Endothelial cell of umbilical vein (primary cell): Measurements from ENCODE around the gene MATK.

ENCODE experiments used
- EZH2 ChIP-seq: IDR thresholded peaks from 2 replicates; pipeline ENCODE4 v1.6.1; 2012; ENCODE audit warnings: borderline replicate concordance, low read depth, mild to moderate bottlenecking, moderate library complexity, low read length, inconsistent platforms; ENCODE audit not compliant: severe bottlenecking
- GATA2 ChIP-seq: IDR thresholded peaks from 2 replicates; pipeline ENCODE4 v1.7.0; 2011; ENCODE audit warnings: low read depth, mild to moderate bottlenecking, moderate library complexity, mixed read lengths, low read length; ENCODE audit not compliant: insufficient read length, insufficient read depth
- POLR2A ChIP-seq: IDR thresholded peaks from 2 replicates; pipeline ENCODE4 v1.6.1; 2012; ENCODE audit warnings: low read depth, mild to moderate bottlenecking, control low read depth, low read length
- POLR2AphosphoS5 ChIP-seq: IDR thresholded peaks from 2 replicates; pipeline ENCODE4 v1.6.1; 2012; ENCODE audit warnings: low read depth, mild to moderate bottlenecking, control low read depth, low read length, moderate library complexity; ENCODE audit not compliant: insufficient read depth
- TF ChIP-seq, protein P1 (sequence below), 2 donors: IDR thresholded peaks; 1 replicate in 1 of 2; 2 replicates in 1 of 2; pipeline ENCODE4 v1.5.1; 2011; ENCODE audit warnings: low read length in 2 of 2, mild to moderate bottlenecking in 2 of 2, moderate library complexity in 2 of 2, control low read depth in 1 of 2, inconsistent platforms in 1 of 2, low read depth in 1 of 2; ENCODE audit not compliant: insufficient read depth in 1 of 2; ENCODE audit errors: extremely low read depth in 1 of 2
- TF ChIP-seq, protein P2 (sequence below): IDR thresholded peaks from 2 replicates; pipeline ENCODE4 v1.6.1; 2011; ENCODE audit not compliant: insufficient read depth, insufficient read length

DNA sequence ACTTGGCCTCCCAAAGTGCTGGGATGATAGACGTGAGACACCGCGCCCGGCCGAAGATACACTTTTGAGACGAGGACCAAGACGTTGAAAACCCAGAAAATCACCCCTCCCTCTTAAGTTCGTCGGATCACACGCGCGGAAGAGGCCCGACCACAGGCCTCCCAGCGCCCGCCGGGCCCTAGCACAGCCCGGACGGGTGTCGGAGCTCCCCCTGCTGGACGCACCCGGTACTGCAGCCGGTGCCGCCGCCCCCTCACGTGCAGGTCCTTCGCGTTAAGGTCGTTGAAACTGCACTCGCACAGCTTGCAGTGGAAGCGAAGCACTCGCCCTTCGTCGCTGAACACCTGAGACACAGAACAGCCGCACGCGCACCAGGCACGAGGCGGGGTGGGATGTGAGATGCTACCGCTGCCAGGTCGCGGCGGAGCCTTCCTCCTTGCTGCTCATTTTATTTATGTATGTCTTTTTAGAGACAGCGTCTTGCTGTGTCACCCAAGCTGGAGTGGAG, 35.7 kb upstream of the MATK start:
- TF ChIP-seq, protein P1, sequence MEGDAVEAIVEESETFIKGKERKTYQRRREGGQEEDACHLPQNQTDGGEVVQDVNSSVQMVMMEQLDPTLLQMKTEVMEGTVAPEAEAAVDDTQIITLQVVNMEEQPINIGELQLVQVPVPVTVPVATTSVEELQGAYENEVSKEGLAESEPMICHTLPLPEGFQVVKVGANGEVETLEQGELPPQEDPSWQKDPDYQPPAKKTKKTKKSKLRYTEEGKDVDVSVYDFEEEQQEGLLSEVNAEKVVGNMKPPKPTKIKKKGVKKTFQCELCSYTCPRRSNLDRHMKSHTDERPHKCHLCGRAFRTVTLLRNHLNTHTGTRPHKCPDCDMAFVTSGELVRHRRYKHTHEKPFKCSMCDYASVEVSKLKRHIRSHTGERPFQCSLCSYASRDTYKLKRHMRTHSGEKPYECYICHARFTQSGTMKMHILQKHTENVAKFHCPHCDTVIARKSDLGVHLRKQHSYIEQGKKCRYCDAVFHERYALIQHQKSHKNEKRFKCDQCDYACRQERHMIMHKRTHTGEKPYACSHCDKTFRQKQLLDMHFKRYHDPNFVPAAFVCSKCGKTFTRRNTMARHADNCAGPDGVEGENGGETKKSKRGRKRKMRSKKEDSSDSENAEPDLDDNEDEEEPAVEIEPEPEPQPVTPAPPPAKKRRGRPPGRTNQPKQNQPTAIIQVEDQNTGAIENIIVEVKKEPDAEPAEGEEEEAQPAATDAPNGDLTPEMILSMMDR (IDR thresholded peaks at IDR 0.05; ENCODE audit: extremely low read depth in 1 of 2, insufficient read depth in 1 of 2, low read depth in 1 of 2, low read length in 2 of 2) = peak; percentile 99
- TF ChIP-seq GATA2 (no peak), EZH2 (no peak), POLR2AphosphoS5 (no peak), POLR2A (no peak)
- TF ChIP-seq, protein P2, sequence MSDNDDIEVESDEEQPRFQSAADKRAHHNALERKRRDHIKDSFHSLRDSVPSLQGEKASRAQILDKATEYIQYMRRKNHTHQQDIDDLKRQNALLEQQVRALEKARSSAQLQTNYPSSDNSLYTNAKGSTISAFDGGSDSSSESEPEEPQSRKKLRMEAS = peak; percentile 31
